GM19238 (cell line): ENCODE results near the gene MIEF1.
"Not testable (repeated sequence)": the region's sequence is repeated elsewhere in the genome, so short reads cannot be mapped to it uniquely, and the experiment has no call there.

Experiments used
- DNase-seq: peaks from one replicate; pipeline ENCODE4 v3.0.0; 2011; ENCODE audit warnings: low spot score; ENCODE audit not compliant: insufficient read length

The MIEF1 gene

GRCh38 chr22:39489094-39490068 lies 12.7 kb upstream of the MIEF1 start:
- DNase-seq: no peak

GRCh38 chr22:39490135-39490798 lies 11.8 kb upstream of the MIEF1 start:
- peak; percentile 94 for DNase-seq

DNA sequence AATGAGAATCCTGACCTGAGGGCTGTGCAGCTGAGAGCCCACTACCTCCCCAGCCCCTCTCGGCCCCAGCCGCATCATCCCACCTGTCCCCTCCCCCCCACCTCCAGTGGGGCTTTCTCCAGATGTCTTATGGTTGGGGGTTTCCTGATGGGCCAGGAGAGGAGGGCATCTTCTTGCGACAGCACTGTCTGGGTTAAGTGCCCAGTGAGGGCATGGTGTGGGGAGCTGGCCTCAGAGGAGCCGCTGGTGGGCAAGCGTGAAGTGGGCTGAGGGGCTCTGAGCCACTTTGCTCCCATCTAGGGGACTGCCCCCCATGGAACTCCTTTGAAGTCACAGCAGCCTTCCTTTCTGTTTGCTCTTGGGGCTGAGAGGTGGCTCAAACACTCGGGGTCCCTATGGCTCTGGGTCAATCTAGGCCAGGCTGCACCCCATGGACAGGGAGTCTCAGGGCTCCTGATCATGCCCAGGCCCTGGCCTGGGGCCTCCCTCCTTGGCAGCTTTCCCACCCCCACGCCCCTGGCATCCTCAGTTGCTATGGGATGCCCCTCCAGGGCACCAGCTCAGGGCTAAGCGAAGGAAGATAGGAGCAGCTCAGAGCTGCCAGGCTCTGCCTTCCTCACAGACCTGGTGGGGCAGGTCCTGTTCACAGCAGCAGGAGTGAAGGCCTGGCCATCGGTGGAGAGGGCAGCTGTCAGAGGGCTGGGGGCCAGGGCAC lies 11.0 kb upstream of the MIEF1 start:
- no peak for DNase-seq

GRCh38 chr22:39491696-39492095 lies 10.4 kb upstream of the MIEF1 start:
- DNase-seq: no peak

DNA sequence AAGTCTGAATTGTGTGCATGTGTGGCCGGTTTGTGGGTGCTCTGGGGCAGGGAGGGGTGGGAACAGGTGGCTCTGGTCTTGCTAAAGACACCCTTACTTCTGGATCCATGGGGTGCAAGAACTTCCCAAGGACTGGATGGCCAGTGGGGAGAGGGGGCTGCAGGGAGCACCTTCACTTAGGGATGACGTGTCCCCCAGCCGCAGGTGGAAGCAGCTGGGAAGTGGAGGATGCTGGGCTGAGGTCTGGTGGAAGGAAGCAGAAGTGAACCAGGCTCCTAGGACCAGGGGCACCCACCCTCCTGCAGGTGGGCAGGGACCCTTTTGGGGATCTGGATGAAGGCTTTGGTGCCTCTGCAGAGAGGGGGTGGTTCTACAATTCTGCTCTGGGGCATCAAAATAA lies 9.9 kb upstream of the MIEF1 start:
- no peak for DNase-seq

DNA sequence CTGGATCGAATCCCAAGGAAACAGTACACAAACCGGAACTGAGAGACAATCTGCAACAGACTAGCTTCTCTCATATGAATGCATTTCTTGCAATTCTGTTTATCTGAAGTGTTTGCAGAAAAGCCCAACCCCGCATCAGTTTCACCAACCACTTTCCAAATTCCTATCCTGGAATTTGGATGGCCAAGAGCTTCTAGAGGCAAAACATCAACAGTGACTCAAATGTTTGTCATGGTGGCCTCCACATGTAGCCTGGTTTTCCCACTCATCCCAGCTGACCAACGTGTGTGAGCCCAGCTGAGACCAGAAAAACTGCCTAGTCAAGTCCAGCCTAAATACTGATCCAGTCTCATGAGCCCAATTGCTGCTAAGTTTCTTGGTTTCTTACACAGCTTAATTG lies 8.3 kb upstream of the MIEF1 start:
- no peak for DNase-seq

- no peak for DNase-seq
These were observed 7.5 kb upstream of the MIEF1 start for GRCh38 chr22:39494471-39495120.

- DNase-seq: no peak
These were observed 5.8 kb upstream of the MIEF1 start for GRCh38 chr22:39496131-39496838.

GRCh38 chr22:39497429-39497828 lies 4.7 kb upstream of the MIEF1 start:
- DNase-seq: no peak

DNA sequence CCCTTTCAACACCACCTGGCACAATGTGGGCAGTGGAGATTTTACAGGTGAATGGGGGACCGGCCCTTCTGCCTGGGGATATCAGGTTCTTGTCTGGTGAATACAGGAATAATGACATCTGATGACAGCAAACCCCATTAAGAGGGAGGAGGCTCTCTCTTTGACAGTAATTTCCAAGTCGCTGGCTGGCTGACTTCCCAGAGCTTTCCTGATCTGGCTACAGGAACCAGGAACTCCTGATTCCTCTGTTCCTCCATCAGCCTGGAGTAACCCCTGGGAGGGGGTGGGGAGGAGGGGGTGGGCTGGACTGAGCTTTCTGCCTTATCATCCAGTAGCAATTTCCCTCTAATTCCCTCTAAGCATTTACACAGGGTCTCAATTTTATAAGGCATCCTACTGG lies 3.7 kb upstream of the MIEF1 start:
- no peak for DNase-seq

- no peak for DNase-seq
These were observed 3.3 kb upstream of the MIEF1 start for GRCh38 chr22:39498802-39499201.

GRCh38 chr22:39500101-39500500 lies 2.0 kb upstream of the MIEF1 start:
- no peak for DNase-seq

DNA sequence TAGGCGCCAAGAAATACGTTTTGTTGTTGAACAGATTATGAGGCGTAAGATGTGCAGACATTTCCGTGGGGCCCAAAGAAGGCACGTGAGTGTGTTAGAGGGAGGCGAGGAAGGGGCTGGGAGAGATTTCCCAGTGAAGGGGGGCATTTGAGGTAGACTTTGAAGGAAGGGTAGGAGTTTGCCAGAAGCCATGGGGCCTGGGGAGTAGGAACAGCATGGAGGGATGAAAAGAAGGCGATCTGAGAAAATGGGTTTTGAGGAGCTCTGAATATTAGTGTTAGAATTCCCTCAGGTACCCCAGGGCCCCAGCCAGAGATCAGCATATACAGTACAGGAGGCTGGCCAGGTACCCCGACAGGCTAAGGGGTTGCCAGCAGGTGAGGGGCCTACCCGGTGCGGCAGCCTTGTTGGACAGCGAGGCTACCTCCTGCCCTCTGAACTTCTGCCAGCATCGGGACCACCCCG lies 414 bp upstream of the MIEF1 start:
- DNase-seq: no peak

DNA sequence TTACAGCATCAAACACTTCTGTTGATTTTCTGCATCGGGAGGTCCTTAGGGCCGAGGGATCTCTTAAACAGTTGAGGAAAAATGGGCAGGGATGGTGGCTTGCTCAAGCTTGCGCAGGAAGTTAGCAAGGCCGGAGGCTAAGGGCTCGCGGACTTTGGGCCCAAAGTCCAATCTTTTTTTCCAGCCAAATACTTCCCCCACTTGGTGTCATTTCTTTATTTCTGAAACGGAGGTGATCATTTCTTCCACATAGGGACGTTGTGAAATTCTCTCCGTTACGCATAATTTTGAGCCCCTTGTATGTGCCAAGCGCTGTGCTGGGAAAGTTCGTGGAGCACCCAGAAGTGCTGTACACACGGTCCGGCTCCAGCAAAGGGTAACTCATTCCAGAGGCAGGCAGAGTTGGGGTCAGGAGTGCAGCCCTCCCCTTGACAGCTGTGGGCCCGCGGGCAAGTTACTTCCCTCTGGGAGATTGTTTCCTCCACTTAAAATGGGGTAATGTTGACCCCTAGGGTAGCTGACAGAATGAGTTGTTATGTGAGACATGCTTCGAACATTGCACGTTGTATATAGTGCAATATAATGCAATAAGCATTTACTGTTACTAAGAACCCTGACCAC lies 809 bp downstream of the MIEF1 start:
- DNase-seq: no peak

GRCh38 chr22:39503630-39504029 lies 1.5 kb downstream of the MIEF1 start:
- DNase-seq: no peak

DNA sequence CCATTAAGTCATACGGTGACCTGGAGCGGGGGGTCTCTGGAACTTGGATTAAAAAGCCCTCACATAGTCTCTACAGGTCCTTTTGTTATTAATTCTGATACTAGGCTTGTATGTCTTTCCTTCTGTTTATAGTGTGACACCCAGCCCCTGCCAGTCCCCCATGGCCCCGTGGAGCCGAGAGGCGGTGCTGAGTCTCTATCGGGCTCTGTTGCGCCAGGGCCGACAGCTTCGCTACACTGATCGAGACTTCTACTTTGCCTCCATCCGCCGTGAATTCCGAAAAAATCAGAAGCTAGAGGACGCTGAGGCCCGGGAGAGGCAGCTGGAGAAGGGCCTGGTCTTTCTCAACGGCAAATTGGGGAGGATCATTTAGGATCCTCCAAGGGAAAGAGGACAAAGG lies 2.0 kb downstream of the MIEF1 start:
- no peak for DNase-seq

DNA sequence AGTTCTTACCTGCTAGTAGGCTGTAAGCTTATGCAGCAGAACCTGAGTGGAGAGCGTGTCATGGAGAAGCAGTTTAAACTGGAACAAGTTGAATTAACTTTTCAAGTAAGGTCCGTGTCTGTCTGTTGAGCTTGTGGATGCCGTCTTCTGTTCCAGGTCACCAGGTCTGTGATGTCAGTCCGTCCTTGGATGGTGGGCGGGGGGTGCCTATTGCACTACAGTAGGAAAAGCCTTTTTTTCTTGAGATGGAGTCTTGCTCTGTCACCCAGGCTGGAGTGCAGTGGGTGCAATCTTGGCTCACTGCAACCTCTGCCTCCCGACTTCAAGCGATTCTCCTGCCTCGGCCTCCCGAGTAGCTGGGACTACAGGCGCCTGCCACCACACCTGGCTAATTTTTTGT lies 4.9 kb downstream of the MIEF1 start:
- DNase-seq: not testable (repeated sequence)

- no peak for DNase-seq
These were observed 6.3 kb downstream of the MIEF1 start for GRCh38 chr22:39508393-39508792.

DNA sequence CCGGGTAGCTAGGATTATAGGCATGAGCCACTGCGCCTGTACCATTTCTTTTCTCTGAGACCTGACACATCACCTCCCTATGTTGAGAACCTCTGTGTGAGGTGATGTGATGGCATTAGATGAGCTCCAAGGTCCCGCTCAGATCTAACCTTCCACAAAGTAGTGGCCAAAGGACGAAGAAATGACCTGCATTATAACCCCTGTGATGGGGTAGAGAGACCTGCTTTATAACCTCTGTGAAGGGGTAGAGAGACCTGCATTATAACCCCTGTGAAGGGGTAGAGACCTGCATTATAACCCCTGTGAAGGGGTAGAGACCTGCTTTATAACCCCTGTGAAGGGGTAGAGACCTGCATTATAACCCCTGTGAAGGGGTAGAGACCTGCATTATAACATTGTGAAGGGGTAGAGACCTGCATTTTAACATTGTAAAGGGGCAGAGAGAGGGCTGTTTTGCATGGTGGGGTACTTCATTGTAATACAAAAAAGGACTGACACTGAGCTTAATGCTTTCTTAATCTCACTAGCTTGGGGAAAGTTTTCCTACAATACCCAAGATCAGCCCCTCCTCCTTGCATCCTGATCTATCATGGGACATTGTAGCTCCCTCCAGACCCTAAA lies 8.5 kb downstream of the MIEF1 start:
- no peak for DNase-seq

GRCh38 chr22:39511226-39511625 lies 9.1 kb downstream of the MIEF1 start:
- no peak for DNase-seq
